CD8-positive, alpha-beta memory T cell (primary cell): ENCODE results near the gene DDI1. TPM values are rescaled to one million over a fixed set of nuclear protein-coding genes. Genes with fewer than 3 reads are reported as not detected.

Experiments used
- CTCF ChIA-PET: fragments of 350-600 bp; sonication (Branson Sonifier 250); formaldehyde crosslinking; loops from one replicate; lab custom pipeline; 2021; ENCODE audit warnings: antibody characterized with exemption; lab: Charles Lee
- POLR2A ChIA-PET: fragments of 350-600 bp; sonication (Branson Sonifier 250); formaldehyde crosslinking; loops from one replicate; lab custom pipeline; 2021; ENCODE audit warnings: antibody characterized with exemption; lab: Charles Lee
- DNase-seq, 5 donors: peaks; one replicate each; pipeline versions ENCODE4 v3.0.0 to v3.0.0-alpha.2; 2020 to 2022; ENCODE audit warnings: mixed read lengths in 1 of 5
- H3K27ac ChIP-seq: one replicate; pipeline ENCODE4 v1.7.0; 2013; ENCODE audit warnings: low read depth, mild to moderate bottlenecking, low read length, moderate library complexity
- H3K27me3 ChIP-seq: 2 replicates; pipeline ENCODE4 v1.7.0; 2013; ENCODE audit warnings: low read length, mild to moderate bottlenecking; ENCODE audit not compliant: insufficient read depth, poor library complexity, severe bottlenecking
- H3K36me3 ChIP-seq: 2 replicates; pipeline ENCODE4 v1.7.0; 2013; ENCODE audit warnings: mild to moderate bottlenecking, low read length, moderate library complexity; ENCODE audit not compliant: insufficient read depth
- H3K4me1 ChIP-seq: 2 replicates; pipeline ENCODE4 v1.7.0; 2013; ENCODE audit warnings: mild to moderate bottlenecking, low read length, moderate library complexity; ENCODE audit not compliant: insufficient read depth
- H3K4me3 ChIP-seq: 2 replicates; pipeline ENCODE4 v1.7.0; 2013; ENCODE audit warnings: mild to moderate bottlenecking, low read length
- H3K9me3 ChIP-seq: 2 replicates; pipeline ENCODE4 v1.7.0; 2013; ENCODE audit warnings: mild to moderate bottlenecking, low read length
- H3K27ac Mint-ChIP-seq, 8 donors: one replicate each; pipeline ENCODE4 v1.8.0; 2020 to 2021; ENCODE audit warnings: mixed read lengths in 8 of 8, mild to moderate bottlenecking in 6 of 8, inconsistent platforms in 3 of 8, moderate library complexity in 3 of 8
- H3K27me3 Mint-ChIP-seq, 2 donors: one replicate each; pipeline ENCODE4 v1.8.0; 2020 to 2021; ENCODE audit warnings: mixed read lengths in 2 of 2, mild to moderate bottlenecking in 1 of 2, moderate library complexity in 1 of 2
- H3K36me3 Mint-ChIP-seq, 3 donors: one replicate each; pipeline ENCODE4 v1.8.0; 2020 to 2021; ENCODE audit warnings: mixed read lengths in 3 of 3, inconsistent platforms in 1 of 3, mild to moderate bottlenecking in 1 of 3
- H3K4me1 Mint-ChIP-seq, 3 donors: one replicate each; pipeline ENCODE4 v1.8.0; 2020 to 2021; ENCODE audit warnings: mixed read lengths in 3 of 3, inconsistent platforms in 1 of 3, mild to moderate bottlenecking in 1 of 3
- H3K4me3 Mint-ChIP-seq, 7 donors: one replicate each; pipeline ENCODE4 v1.8.0; 2020 to 2021; ENCODE audit warnings: mixed read lengths in 7 of 7, mild to moderate bottlenecking in 6 of 7, moderate library complexity in 4 of 7, inconsistent platforms in 2 of 7
- H3K9me3 Mint-ChIP-seq, 5 donors: one replicate each; pipeline ENCODE4 v1.8.0; 2020 to 2022; ENCODE audit warnings: mixed read lengths in 5 of 5, mild to moderate bottlenecking in 3 of 5, moderate library complexity in 2 of 5, inconsistent platforms in 1 of 5
- polyA plus RNA-seq: library from polyadenylated mRNA; unstranded; fragments of 300-500 nt; fragmentation: Illumina TruSeq; gene quantifications from one replicate; pipeline ENCODE4 v1.2.3, GENCODE V29; 2021
- total RNA-seq, 2 experiments: library from RNA; stranded (reverse); gene quantifications; one replicate each; pipeline ENCODE4 v1.2.3, GENCODE V29; 2021

Gene DDI1
- total and polyA plus RNA-seq, 3 experiments from 2014 or later = 0.07 TPM; not detected in 2

DNA sequence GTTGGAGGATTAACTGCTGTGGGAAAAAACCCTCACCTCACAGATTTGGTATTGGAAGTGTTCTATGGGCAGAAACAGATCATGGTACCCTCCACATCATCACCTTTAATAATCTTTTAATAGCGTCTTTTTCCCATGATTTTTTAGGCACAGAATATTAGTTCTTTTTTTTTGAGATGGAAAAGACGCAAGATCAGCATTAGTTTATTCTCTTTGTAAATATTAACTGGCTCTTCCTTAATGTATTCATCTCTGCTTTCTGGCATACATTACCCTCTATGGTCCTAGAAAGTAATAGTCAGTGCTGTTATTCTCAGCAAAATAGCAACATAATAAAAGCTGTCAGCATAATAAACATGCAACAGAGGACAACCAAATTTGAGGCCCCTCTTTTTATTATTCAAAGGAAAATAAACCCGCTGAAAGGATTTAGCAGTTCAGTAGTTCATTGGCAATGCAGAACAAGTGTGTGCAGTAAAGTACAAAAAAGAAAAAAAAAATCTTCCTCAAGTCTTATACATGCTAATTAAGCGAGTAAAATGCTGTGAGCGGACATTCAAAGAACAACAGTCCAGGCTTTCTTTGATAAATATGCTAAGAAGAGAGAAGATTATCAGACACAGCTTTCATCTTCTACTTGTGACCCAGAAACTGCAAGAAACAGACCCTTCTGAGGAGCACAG is 37.5 kb upstream of the DDI1 start:
- no peaks in the 10 kb centered on the region for H3K9me3 Mint-ChIP-seq
- CTCF ChIA-PET = no interaction called here

DNA sequence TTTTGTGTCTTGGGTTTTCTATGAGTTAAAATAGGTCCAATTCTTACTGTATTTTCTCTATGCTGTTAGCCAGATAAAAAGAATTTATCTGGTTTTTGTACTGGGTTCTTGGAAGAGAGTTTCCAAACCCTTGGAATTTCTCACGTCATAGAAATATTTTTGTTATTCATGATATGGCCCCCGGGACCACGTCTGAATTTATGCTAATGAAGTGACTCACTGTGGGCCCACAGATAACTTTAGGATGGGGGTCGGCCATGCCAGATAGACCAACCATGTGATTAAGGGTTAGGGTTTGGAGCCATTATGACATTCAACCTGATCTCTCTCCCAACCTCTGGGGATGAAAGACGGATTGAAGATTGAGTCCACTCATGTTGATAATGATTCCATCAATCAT is 35.6 kb upstream of the DDI1 start:
- no peak overlapping the region for H3K27ac Mint-ChIP-seq
- ChIA-PET CTCF (no interaction called here), POLR2A (no interaction called here)
- Histone ChIP-seq H3K4me3 (no peak overlapping the region), H3K27ac (no peak overlapping the region), H3K9me3 (no peaks in the 10 kb centered on the region), H3K36me3 (no peaks in the 10 kb centered on the region), H3K4me1 (no peaks in the 10 kb centered on the region), H3K27me3 (no peaks in the 10 kb centered on the region)
- no peaks in the 10 kb centered on the region for H3K36me3 Mint-ChIP-seq
- H3K27me3 Mint-ChIP-seq = no peaks in the 10 kb centered on the region
- no peaks in the 10 kb centered on the region for H3K9me3 Mint-ChIP-seq
- DNase-seq = no peak
- no peak overlapping the region for H3K4me3 Mint-ChIP-seq
- no peaks in the 10 kb centered on the region for H3K4me1 Mint-ChIP-seq

More for the DNA sequence above, 37.5 kb upstream of the DDI1 start:
- Histone ChIP-seq H3K9me3 (no peaks in the 10 kb centered on the region), H3K27me3 (no peaks in the 10 kb centered on the region), H3K4me1 (no peaks in the 10 kb centered on the region), H3K4me3 (no peak overlapping the region), H3K36me3 (no peaks in the 10 kb centered on the region), H3K27ac (no peak overlapping the region)
- no peak for DNase-seq
- no peaks in the 10 kb centered on the region for H3K36me3 Mint-ChIP-seq
- H3K4me3 Mint-ChIP-seq = no peak overlapping the region
- POLR2A ChIA-PET = no interaction called here
- H3K4me1 Mint-ChIP-seq = no peaks in the 10 kb centered on the region
- no peaks in the 10 kb centered on the region for H3K27me3 Mint-ChIP-seq
- no peak overlapping the region for H3K27ac Mint-ChIP-seq

DNA sequence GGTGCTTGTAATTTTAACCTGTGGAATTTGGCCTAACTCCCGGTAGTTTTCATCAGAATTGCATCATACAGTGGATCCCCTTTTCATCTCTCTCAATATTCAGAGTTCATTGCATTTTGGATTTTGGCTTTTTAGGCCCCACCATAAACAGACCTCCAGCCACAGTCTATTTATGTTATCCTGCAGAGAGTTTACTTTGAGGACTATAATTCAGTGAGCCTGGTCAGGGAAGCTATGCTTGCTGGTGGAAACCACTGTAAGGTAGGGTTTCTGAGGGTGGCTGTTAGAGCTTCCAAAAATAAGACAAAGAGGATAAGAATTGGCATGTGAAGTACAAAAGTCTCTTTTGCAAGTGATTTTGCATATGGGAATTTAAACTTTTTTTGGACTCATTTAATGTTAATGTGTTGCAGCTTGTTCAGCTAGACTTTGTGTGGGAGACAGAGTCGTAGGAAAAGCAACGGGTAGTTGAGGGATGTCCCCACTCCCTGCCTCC is 34.8 kb upstream of the DDI1 start:
- no peaks in the 10 kb centered on the region for H3K27me3 Mint-ChIP-seq
- H3K36me3 Mint-ChIP-seq = no peaks in the 10 kb centered on the region
- ChIA-PET CTCF (no interaction called here), POLR2A (no interaction called here)
- DNase-seq = no peak
- Histone ChIP-seq H3K4me1 (no peaks in the 10 kb centered on the region), H3K27me3 (no peaks in the 10 kb centered on the region), H3K27ac (no peak overlapping the region), H3K9me3 (no peaks in the 10 kb centered on the region), H3K36me3 (no peaks in the 10 kb centered on the region), H3K4me3 (no peak overlapping the region)
- H3K27ac Mint-ChIP-seq = no peak overlapping the region
- no peaks in the 10 kb centered on the region for H3K9me3 Mint-ChIP-seq
- no peak overlapping the region for H3K4me3 Mint-ChIP-seq
- H3K4me1 Mint-ChIP-seq = no peaks in the 10 kb centered on the region

DNA sequence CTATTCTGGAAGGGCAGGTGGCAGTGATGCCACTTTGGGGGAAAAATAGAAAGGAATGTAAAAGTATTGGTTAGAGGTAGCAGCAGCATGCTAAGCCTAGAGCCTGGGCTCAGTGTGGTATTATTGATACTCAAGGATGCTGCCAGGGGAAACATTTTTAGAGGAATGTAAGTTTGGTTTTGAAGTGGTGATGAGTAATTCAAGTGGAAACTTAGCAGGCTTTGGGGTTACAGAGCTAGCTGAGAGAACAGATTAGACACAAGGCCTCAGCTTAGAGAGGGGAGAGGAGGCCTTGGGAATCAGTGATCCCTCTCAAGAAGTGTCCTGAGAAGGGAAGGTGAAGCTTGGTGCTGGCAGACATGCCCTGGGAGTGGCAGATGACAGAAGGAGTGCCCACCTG is 32.9 kb upstream of the DDI1 start:
- H3K27me3 Mint-ChIP-seq = no peaks in the 10 kb centered on the region
- ChIA-PET CTCF (no interaction called here), POLR2A (no interaction called here)
- Histone ChIP-seq H3K9me3 (no peaks in the 10 kb centered on the region), H3K4me3 (no peak overlapping the region), H3K27me3 (no peaks in the 10 kb centered on the region), H3K27ac (no peak overlapping the region), H3K36me3 (no peaks in the 10 kb centered on the region), H3K4me1 (no peaks in the 10 kb centered on the region)
- DNase-seq = no peak
- no peak overlapping the region for H3K4me3 Mint-ChIP-seq
- no peaks in the 10 kb centered on the region for H3K36me3 Mint-ChIP-seq
- H3K9me3 Mint-ChIP-seq = no peaks in the 10 kb centered on the region
- H3K4me1 Mint-ChIP-seq = no peaks in the 10 kb centered on the region
- no peak overlapping the region for H3K27ac Mint-ChIP-seq

GRCh38 chr11:104005234-104005855 is 31.1 kb upstream of the DDI1 start:
- no peaks in the 10 kb centered on the region for H3K4me1 Mint-ChIP-seq
- no peak for DNase-seq
- no peaks in the 10 kb centered on the region for H3K36me3 Mint-ChIP-seq
- Histone ChIP-seq H3K4me1 (no peaks in the 10 kb centered on the region), H3K36me3 (no peaks in the 10 kb centered on the region), H3K27ac (no peak overlapping the region), H3K27me3 (no peaks in the 10 kb centered on the region), H3K4me3 (no peak overlapping the region), H3K9me3 (no peaks in the 10 kb centered on the region)
- ChIA-PET POLR2A (no interaction called here), CTCF (interaction anchor here (1.4 kb wide), 1 partner anchor 323 kb away, joined by 3 read pairs; no protein-coding TSS in a partner anchor)
- no peaks in the 10 kb centered on the region for H3K9me3 Mint-ChIP-seq
- H3K27me3 Mint-ChIP-seq = no peaks in the 10 kb centered on the region
- H3K4me3 Mint-ChIP-seq = no peak overlapping the region
- H3K27ac Mint-ChIP-seq = no peak overlapping the region

GRCh38 chr11:104009744-104010143 is 26.7 kb upstream of the DDI1 start:
- no peaks in the 10 kb centered on the region for H3K4me1 ChIP-seq
- Mint-ChIP-seq H3K27me3 (no peaks in the 10 kb centered on the region), H3K4me1 (no peaks in the 10 kb centered on the region), H3K36me3 (no peaks in the 10 kb centered on the region), H3K4me3 (no peak overlapping the region), H3K9me3 (peaks cover 0 to 2% (median 0%) of the 10 kb centered on the region in 5 donors), H3K27ac (no peak overlapping the region)
- no peak for DNase-seq
- H3K27ac ChIP-seq = no peak overlapping the region
- CTCF ChIA-PET = no interaction called here
- no peaks in the 10 kb centered on the region for H3K9me3 ChIP-seq
- H3K27me3 ChIP-seq = no peaks in the 10 kb centered on the region
- H3K4me3 ChIP-seq = no peak overlapping the region
- POLR2A ChIA-PET = no interaction called here
- no peaks in the 10 kb centered on the region for H3K36me3 ChIP-seq

DNA sequence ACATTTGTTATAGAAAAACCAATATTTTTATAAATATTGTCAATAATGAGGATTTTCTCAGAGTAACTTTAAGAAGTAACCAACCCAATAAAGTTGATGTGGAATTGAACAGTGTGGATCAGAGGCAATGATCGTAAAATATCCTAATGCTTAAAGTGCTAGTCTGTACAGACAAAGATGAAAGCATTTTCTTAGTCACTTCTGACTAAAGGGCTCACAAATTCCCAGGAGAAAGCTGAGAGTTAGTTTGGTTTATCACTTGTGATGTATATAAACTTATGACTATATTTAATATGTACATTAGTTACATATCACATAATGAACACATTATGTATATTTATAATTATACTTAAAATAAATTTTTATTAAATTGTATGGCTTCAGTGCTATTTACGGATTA is 25.4 kb upstream of the DDI1 start:
- Mint-ChIP-seq H3K27me3 (no peaks in the 10 kb centered on the region), H3K9me3 (peaks cover 0 to 2% (median 0%) of the 10 kb centered on the region in 5 donors), H3K4me1 (peaks cover 0 to under 1% (median 0%) of the 10 kb centered on the region in 3 donors), H3K4me3 (no peak overlapping the region), H3K36me3 (no peaks in the 10 kb centered on the region), H3K27ac (no peak overlapping the region)
- no peak for DNase-seq
- Histone ChIP-seq H3K4me3 (no peak overlapping the region), H3K36me3 (no peaks in the 10 kb centered on the region), H3K4me1 (no peaks in the 10 kb centered on the region), H3K27ac (no peak overlapping the region), H3K9me3 (no peaks in the 10 kb centered on the region), H3K27me3 (no peaks in the 10 kb centered on the region)
- CTCF ChIA-PET = no interaction called here
- POLR2A ChIA-PET = no interaction called here

GRCh38 chr11:104015649-104016415 is 20.6 kb upstream of the DDI1 start:
- Mint-ChIP-seq H3K4me1 (peaks cover 0 to 5% (median 0%) of the 10 kb centered on the region in 3 donors), H3K27me3 (no peaks in the 10 kb centered on the region), H3K9me3 (peaks cover 0 to 2% (median 0%) of the 10 kb centered on the region in 5 donors), H3K36me3 (no peaks in the 10 kb centered on the region), H3K4me3 (no peak overlapping the region), H3K27ac (no peak overlapping the region)
- no peak for DNase-seq
- Histone ChIP-seq H3K27me3 (no peaks in the 10 kb centered on the region), H3K4me3 (no peak overlapping the region), H3K36me3 (no peaks in the 10 kb centered on the region), H3K27ac (no peak overlapping the region), H3K9me3 (no peaks in the 10 kb centered on the region), H3K4me1 (no peaks in the 10 kb centered on the region)
- ChIA-PET CTCF (no interaction called here), POLR2A (no interaction called here)
